ENCODE measurements around the gene ZNHIT1.
"Not testable (repeated sequence)": the region's sequence is repeated elsewhere in the genome, so short reads cannot be mapped to it uniquely, and the experiment has no call there.

The ZNHIT1 gene

DNA sequence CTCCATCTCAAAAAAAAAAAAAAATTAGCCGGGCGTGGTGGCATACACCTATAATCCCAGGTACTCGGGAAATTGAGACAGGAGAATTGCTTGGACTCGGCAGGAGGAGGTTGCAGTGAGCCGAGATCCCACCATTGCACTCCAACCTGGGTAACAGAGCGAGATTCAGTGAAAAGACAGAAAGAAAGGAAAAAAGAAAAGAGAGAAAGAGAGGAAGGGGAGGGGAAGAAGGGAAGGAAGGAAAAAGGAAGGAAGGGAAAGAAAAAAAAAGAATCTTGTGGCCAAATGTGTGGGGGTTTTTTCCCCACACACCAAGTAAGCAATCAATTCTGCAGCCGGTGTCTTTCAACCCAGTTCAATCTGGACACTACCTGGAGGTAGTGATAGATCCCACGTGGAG lies 28.9 kb upstream of the ZNHIT1 start:
- DNase-seq, result no peak

DNA sequence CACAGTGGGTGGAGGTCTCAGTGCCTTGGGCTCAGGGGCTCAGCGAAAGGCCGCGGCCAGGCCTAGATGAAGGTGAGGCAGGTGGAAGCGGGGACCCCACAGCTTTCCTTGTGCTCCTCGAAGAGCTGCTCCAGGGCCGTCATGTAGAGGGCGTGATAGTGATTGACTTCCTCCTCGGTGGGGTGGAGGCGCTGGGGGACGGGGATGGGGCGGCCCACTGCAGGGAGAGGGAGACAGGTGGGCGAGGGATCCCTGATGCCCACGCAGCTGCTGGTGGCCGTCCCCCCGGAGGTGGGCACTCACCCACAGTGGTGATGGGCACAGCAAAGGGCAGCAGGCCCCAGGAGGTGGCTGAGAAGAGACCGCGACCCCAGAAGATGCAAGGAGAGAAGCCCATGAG lies 22.1 kb upstream of the ZNHIT1 start:
- no peak for DNase-seq

GRCh38 chr7:101197991-101198390 lies 20.0 kb upstream of the ZNHIT1 start:
- DNase-seq, result no peak

GRCh38 chr7:101198476-101198875 lies 19.5 kb upstream of the ZNHIT1 start:
- DNase-seq, result no peak

DNA sequence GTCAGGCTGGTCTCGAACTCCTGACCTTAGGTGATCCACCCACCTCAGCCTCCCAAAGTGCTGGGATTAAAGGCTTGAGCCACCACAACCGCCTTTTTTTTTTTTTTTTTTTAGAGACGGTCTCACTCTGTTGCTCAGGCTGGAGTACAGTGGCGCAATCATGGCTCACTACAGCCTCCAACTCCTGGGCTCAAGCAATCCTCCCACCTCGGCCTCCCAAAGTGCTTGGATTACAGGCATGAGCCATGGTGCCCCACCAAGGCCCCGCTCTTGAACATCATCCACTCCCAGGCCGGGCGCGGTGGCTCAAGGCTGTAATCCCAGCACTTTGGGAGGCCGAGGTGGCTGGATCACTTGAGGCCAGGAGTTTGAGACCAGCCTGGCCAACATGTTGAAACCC lies 18.4 kb upstream of the ZNHIT1 start:
- DNase-seq, result not testable (repeated sequence)

GRCh38 chr7:101200504-101200861 lies 17.5 kb upstream of the ZNHIT1 start:
- DNase-seq, result no peak

GRCh38 chr7:101200862-101201599 lies 16.9 kb upstream of the ZNHIT1 start, which contains the start of gene MOGAT3:
Gene MOGAT3 (minus strand): TSS chr7:101201036. CDS start chr7:101200854, 182 bp downstream.
- no peak for DNase-seq

- no peak for DNase-seq
These were observed 16.0 kb upstream of the ZNHIT1 start for GRCh38 chr7:101201695-101202602.

DNA sequence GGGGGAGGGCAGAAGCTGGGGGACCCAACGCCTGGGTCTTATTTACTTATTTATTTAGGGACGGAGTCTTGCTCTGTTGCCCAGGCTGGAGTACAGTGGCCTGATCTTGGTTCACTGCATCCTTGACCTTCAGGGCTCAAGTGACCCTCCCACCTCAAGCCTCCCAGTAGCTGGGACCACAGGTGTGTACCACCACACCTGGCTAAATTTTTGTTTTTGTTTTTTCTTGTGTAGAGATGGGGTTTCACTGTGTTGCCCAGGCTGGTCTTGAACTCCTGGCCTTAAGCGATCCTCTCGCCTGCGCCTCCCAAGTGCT lies 15.4 kb upstream of the ZNHIT1 start:
- no peak for DNase-seq

- DNase-seq, result not testable (repeated sequence)
These were observed 13.9 kb upstream of the ZNHIT1 start for GRCh38 chr7:101203740-101204738.

DNA sequence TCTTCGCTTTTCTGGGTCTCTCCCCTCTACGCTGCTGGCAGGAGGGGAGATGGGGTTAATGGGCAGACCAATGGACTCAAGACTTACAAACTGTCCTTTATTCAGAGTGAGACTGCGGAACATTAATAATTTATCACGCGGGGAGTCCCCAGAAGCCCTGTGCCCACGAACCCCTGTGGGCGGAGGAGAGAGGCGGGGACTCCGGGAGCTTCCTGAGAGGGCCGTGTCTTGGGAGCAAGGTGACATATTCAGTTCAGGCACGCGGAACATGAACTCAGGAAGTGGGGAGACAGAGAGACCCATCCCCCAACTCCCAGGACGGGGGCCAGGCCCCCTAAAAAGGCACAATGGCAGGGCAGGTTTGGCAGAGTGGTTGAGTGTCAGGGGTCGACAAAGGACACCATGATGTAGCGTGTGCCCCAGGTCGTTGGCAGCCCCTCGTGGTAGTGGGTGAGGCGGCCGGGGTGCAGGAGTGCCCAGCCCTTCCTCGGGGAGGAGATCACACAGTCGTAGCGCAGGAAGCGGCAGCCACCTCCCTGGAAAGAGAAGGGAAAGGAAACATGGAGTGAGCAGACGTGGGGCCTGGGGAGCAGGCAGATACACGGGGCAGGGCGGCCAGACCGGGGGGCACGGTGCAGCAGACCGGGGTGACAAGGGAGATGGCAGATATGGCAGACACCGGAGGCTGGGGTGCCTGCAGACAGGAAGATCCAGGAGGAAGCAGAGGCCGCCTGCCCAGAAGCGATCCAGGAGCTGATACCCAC lies 11.9 kb upstream of the ZNHIT1 start:
- no peak for DNase-seq

GRCh38 chr7:101206665-101207042 lies 11.3 kb upstream of the ZNHIT1 start:
- DNase-seq, result no peak

GRCh38 chr7:101207459-101207858 lies 10.5 kb upstream of the ZNHIT1 start:
- no peak for DNase-seq

- DNase-seq, result no peak
These were observed 9.2 kb upstream of the ZNHIT1 start for GRCh38 chr7:101208794-101209193.

DNA sequence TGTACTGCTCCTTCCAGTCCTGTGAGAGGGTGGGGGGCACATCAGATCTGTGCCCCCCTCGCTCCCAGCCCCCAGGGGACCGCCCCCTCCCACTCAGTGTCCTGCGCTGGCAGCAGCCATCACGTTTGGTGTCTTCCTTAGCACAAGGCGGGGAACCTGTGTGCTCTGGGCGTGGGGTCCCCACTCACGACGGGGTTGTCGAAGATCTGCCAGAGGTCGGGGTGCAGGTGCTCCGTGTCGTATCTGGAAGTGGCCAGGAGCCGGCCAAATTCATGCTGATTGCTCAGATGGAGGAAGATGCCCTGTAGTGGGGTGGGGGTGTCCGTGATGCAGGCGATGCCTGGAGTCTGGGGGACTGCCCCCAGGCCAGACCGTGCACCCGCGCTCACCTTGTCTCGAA lies 7.8 kb upstream of the ZNHIT1 start:
- DNase-seq, result no peak

- no peak for DNase-seq
These were observed 6.5 kb upstream of the ZNHIT1 start for GRCh38 chr7:101211501-101211900.

GRCh38 chr7:101212014-101212413 lies 6.0 kb upstream of the ZNHIT1 start:
- DNase-seq, result no peak

- no peak for DNase-seq
These were observed 1.7 kb upstream of the ZNHIT1 start for GRCh38 chr7:101216001-101216859.

- DNase-seq, result no peak
These were observed 1.0 kb upstream of the ZNHIT1 start for GRCh38 chr7:101216860-101217387.

DNA sequence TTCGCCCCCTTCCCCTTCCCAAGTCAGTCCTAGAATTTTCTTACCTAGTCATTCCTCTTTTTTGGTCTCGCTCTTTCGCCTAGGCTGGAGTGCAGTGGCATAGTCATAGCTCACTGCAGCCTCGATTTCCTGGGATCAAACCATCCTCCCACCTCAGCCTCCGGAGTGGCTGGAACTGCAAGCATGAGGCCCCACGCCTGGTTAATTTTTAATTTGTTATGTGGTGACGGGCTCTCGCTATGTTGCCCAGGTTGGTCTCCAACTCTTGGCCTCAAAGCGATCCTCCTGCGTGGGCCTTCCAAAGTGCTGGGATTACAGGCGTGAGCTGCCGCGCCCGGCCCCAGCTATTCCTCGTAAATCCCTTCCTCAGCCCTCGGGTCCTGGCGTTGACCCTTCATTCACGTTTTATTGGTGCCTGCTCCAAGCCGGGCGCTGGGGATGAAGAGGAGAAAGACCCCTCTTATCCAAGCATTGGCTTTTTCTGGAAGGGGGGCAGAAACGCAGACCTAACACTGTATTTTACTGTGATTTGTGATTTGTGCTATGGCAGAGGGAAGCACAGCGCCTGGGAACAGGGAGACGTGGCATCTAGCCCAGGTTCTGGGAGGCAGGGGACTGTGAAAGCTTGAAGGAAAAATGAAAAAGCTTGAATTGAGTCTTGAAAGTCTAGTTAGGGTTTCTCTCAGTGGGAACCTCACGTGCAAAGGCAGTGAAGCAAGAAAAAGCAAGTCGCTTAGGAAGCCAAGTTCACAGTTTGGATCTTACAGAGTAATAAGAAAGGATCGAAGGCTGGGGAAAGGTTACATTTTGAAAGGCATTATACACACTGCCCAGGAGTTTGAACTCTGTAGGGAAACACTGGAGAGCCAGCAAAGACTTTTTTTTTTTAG lies 516 bp downstream of the ZNHIT1 start:
- DNase-seq, result no peak

Data from NCI-H226 (cell line).